ENCODE data around the gene ARFGEF2. TPM values are rescaled to one million over a fixed set of nuclear protein-coding genes. Genes with fewer than 3 reads are reported as not detected.
"Not testable (repeated sequence)": the region's sequence is repeated elsewhere in the genome, so short reads cannot be mapped to it uniquely, and the experiment has no call there.

Gene ARFGEF2
- total and polyA plus RNA-seq, 4 donors: 7.4 to 35.1 (median 20.1) TPM

- DNase-seq (no peak), ATAC-seq (ENCODE audit: insufficient read depth, low FRiP score) (no peak)
- no peak overlapping the region for H3K27ac ChIP-seq (ENCODE audit: low read depth in 1 of 2, low read length in 1 of 2)
- H3K4me3 ChIP-seq: no peak overlapping the region
- no peak for TF ChIP-seq CTCF (IDR thresholded peaks at IDR 0.05; ENCODE audit: control extremely low read depth, extremely low read depth)
- no peaks in the 10 kb centered on the region for H3K27me3 ChIP-seq (ENCODE audit: control insufficient read depth in 3 of 3, insufficient read depth in 3 of 3, low read length in 2 of 3)
- peaks cover 12 to 36% (median 32%) of the 10 kb centered on the region in 4 donors for H3K36me3 ChIP-seq (ENCODE audit: control insufficient read depth in 4 of 4, insufficient read depth in 4 of 4, low read length in 4 of 4)
- H3K9me3 ChIP-seq (ENCODE audit: control insufficient read depth in 4 of 4, insufficient read depth in 3 of 4, low read length in 3 of 4): no peaks in the 10 kb centered on the region
- H3K4me1 ChIP-seq (ENCODE audit: control insufficient read depth in 5 of 5, insufficient read depth in 5 of 5, low read length in 5 of 5): no peaks in the 10 kb centered on the region
- no peak overlapping the region for H3K9ac ChIP-seq (ENCODE audit: insufficient read depth in 1 of 2, low read length in 2 of 2)
- 73 to 74% methylated on average over 3 of the region's 3 CpGs for WGBS, 2 donors
Measured at GRCh38 chr20:48972816-48973215, 51.3 kb downstream of the ARFGEF2 start.

GRCh38 chr20:48975955-48976354 is 54.4 kb downstream of the ARFGEF2 start:
- H3K9me3 ChIP-seq (ENCODE audit: control insufficient read depth in 4 of 4, insufficient read depth in 3 of 4, low read length in 3 of 4): no peaks in the 10 kb centered on the region
- TF ChIP-seq CTCF (IDR thresholded peaks at IDR 0.05; ENCODE audit: control extremely low read depth, extremely low read depth): no peak

GRCh38 chr20:48979980-48980379 is 58.5 kb downstream of the ARFGEF2 start:
- H3K36me3 ChIP-seq (ENCODE audit: control insufficient read depth in 4 of 4, insufficient read depth in 4 of 4, low read length in 4 of 4): peaks cover 3 to 30% (median 26%) of the 10 kb centered on the region in 4 donors
- WGBS, 2 donors: 90 to 93% methylated on average over 2 of the region's 2 CpGs
- DNase-seq; H3K9me3 ChIP-seq (ENCODE audit: control insufficient read depth in 4 of 4, insufficient read depth in 3 of 4, low read length in 3 of 4); H3K27me3 ChIP-seq (ENCODE audit: control insufficient read depth in 3 of 3, insufficient read depth in 3 of 3, low read length in 2 of 3); H3K27ac ChIP-seq (ENCODE audit: low read depth in 1 of 2, low read length in 1 of 2); ATAC-seq (ENCODE audit: insufficient read depth, low FRiP score); H3K4me1 ChIP-seq (ENCODE audit: control insufficient read depth in 5 of 5, insufficient read depth in 5 of 5, low read length in 5 of 5); H3K9ac ChIP-seq (ENCODE audit: insufficient read depth in 1 of 2, low read length in 2 of 2); H3K4me3 ChIP-seq: not testable (repeated sequence)

More at GRCh38 chr20:48975955-48976354, 54.4 kb downstream of the ARFGEF2 start:
- H3K27me3 ChIP-seq (ENCODE audit: control insufficient read depth in 3 of 3, insufficient read depth in 3 of 3, low read length in 2 of 3): no peaks in the 10 kb centered on the region
- WGBS, 2 donors: 66 to 81% methylated on average over 9 of the region's 9 CpGs
- ATAC-seq (ENCODE audit: insufficient read depth, low FRiP score) (no peak), DNase-seq (no peak)
- H3K9ac ChIP-seq (ENCODE audit: insufficient read depth in 1 of 2, low read length in 2 of 2): no peak overlapping the region
- no peak overlapping the region for H3K4me3 ChIP-seq
- H3K4me1 ChIP-seq (ENCODE audit: control insufficient read depth in 5 of 5, insufficient read depth in 5 of 5, low read length in 5 of 5): no peaks in the 10 kb centered on the region
- H3K27ac ChIP-seq (ENCODE audit: low read depth in 1 of 2, low read length in 1 of 2): no peak overlapping the region
- H3K36me3 ChIP-seq (ENCODE audit: control insufficient read depth in 4 of 4, insufficient read depth in 4 of 4, low read length in 4 of 4): peaks cover 2 to 23% (median 21%) of the 10 kb centered on the region in 4 donors

- ATAC-seq (ENCODE audit: insufficient read depth, low FRiP score) (peak; percentile 19), DNase-seq (peak in 2 of 3 donors; percentile 18 to 35)
- WGBS, 2 donors: 83 to 92% methylated on average over 5 of the region's 5 CpGs
- Histone ChIP-seq H3K36me3 (ENCODE audit: control insufficient read depth in 4 of 4, insufficient read depth in 4 of 4, low read length in 4 of 4) (peaks cover 25 to 40% (median 35%) of the 10 kb centered on the region in 4 donors), H3K27ac (ENCODE audit: low read depth in 1 of 2, low read length in 1 of 2) (peak overlapping the region in 1 of 2 donors; percentile 68), H3K27me3 (ENCODE audit: control insufficient read depth in 3 of 3, insufficient read depth in 3 of 3, low read length in 2 of 3) (no peaks in the 10 kb centered on the region), H3K4me1 (ENCODE audit: control insufficient read depth in 5 of 5, insufficient read depth in 5 of 5, low read length in 5 of 5) (peaks cover 0 to 8% (median 0%) of the 10 kb centered on the region in 5 donors), H3K4me3 (no peak overlapping the region), H3K9ac (ENCODE audit: insufficient read depth in 1 of 2, low read length in 2 of 2) (no peak overlapping the region), H3K9me3 (ENCODE audit: control insufficient read depth in 4 of 4, insufficient read depth in 3 of 4, low read length in 3 of 4) (peaks cover 0 to 4% (median 0%) of the 10 kb centered on the region in 4 donors)
- TF ChIP-seq CTCF (IDR thresholded peaks at IDR 0.05; ENCODE audit: control extremely low read depth, extremely low read depth): no peak
Measured at GRCh38 chr20:48983423-48984400, 62.2 kb downstream of the ARFGEF2 start.

Measured in lung (tissue), 12 donors.